Measurements from ENCODE around the gene RAB30. TPM values are rescaled to one million over a fixed set of nuclear protein-coding genes. Genes with fewer than 3 reads are reported as not detected.

RAB30 gene
- total RNA-seq, 1 donor, result 25.9 TPM

- no peak overlapping the region for H3K4me3 ChIP-seq (ENCODE audit: low read depth, low read length)
- DNase-seq (ENCODE audit: low read depth), result no peak
- no peak for TF ChIP-seq CTCF (IDR thresholded peaks at IDR 0.05; ENCODE audit: insufficient read depth, low read length)
Observed at GRCh38 chr11:83064011-83064410, 7.7 kb downstream of the RAB30 start.

GRCh38 chr11:83063073-83063754 is 8.5 kb downstream of the RAB30 start:
- no peak overlapping the region for H3K4me3 ChIP-seq (ENCODE audit: low read depth, low read length)
- DNase-seq (ENCODE audit: low read depth), result peak; percentile 78
- TF ChIP-seq CTCF (IDR thresholded peaks at IDR 0.05; ENCODE audit: insufficient read depth, low read length), result no peak

- no peak overlapping the region for H3K4me3 ChIP-seq (ENCODE audit: low read depth, low read length)
- DNase-seq (ENCODE audit: low read depth), result no peak
- TF ChIP-seq CTCF (IDR thresholded peaks at IDR 0.05; ENCODE audit: insufficient read depth, low read length), result no peak
Observed at GRCh38 chr11:83061883-83062282, 9.8 kb downstream of the RAB30 start.

- no peak for DNase-seq (ENCODE audit: low read depth)
- no peak for TF ChIP-seq CTCF (IDR thresholded peaks at IDR 0.05; ENCODE audit: insufficient read depth, low read length)
- no peak overlapping the region for H3K4me3 ChIP-seq (ENCODE audit: low read depth, low read length)
Observed at GRCh38 chr11:83060965-83061364, 10.7 kb downstream of the RAB30 start.

GRCh38 chr11:83057721-83058120 is 14.0 kb downstream of the RAB30 start:
- TF ChIP-seq CTCF (IDR thresholded peaks at IDR 0.05; ENCODE audit: insufficient read depth, low read length), result no peak
- H3K4me3 ChIP-seq (ENCODE audit: low read depth, low read length), result no peak overlapping the region
- no peak for DNase-seq (ENCODE audit: low read depth)

GRCh38 chr11:83056611-83057010 is 15.1 kb downstream of the RAB30 start:
- TF ChIP-seq CTCF (IDR thresholded peaks at IDR 0.05; ENCODE audit: insufficient read depth, low read length), result no peak
- no peak for DNase-seq (ENCODE audit: low read depth)
- no peak overlapping the region for H3K4me3 ChIP-seq (ENCODE audit: low read depth, low read length)

DNA sequence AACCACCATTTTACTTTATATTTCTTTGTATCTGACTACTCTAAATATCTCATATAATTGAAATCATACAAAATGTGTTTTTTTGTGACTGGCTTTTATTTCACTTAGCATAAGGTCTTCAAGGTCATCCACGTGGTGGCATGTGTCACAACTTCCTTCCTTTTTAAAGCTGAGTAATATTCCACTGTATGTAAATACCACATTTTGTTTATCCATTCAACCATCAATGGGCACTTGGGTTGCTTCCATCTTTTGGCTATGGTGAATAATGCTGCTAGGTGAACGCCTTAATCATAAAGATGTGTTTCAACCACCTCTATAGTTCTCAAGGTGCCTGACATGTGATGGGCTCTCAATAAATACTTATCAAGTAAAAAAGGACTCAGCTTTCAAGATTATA is 15.5 kb downstream of the RAB30 start:
- TF ChIP-seq CTCF (IDR thresholded peaks at IDR 0.05; ENCODE audit: insufficient read depth, low read length), result no peak
- DNase-seq (ENCODE audit: low read depth), result no peak
- H3K4me3 ChIP-seq (ENCODE audit: low read depth, low read length), result no peak overlapping the region
